Measurements from ENCODE around the gene HECTD2. TPM values are rescaled to one million over a fixed set of nuclear protein-coding genes. Genes with fewer than 3 reads are reported as not detected.

Gene HECTD2
- total RNA-seq = 1 to 10 TPM; 3.4 to 3.7 TPM

GRCh38 chr10:91409869-91410637, at the start of gene HECTD2:
Gene HECTD2 (plus strand): TSS chr10:91410344. CDS start chr10:91410439, 95 bp downstream.

Small RNA genes lying within 50 kb of the gene (small RNA-seq; reads per million reads assigned to genes)
- gene AL161798.1 (0 reads per million in 2 donors), gene RPS27P1 (0 reads per million in 2 donors)

Other genes with a start within 250 kb of the HECTD2 start
- 10 to 100 TPM; 30.0 to 36.8 TPM for gene PCGF5, start 189.7 kb upstream of the HECTD2 start, total RNA-seq
- gene PPP1R3C, start 222.7 kb downstream of the HECTD2 start, total RNA-seq = 10 to 100 TPM in 1 of 2 donors, 1 to 10 TPM in 1; 7.9 to 26.3 TPM

Data from melanocyte of skin (primary cell).